GM18861 (cell line): ENCODE results near the gene CDH5.

Experiments used
- ATAC-seq: cut with Tn5 transposase; IDR thresholded peaks from one replicate; pipeline ENCODE4 v1.9.1; 2021; ENCODE audit not compliant: unreplicated experiment

The CDH5 gene

DNA sequence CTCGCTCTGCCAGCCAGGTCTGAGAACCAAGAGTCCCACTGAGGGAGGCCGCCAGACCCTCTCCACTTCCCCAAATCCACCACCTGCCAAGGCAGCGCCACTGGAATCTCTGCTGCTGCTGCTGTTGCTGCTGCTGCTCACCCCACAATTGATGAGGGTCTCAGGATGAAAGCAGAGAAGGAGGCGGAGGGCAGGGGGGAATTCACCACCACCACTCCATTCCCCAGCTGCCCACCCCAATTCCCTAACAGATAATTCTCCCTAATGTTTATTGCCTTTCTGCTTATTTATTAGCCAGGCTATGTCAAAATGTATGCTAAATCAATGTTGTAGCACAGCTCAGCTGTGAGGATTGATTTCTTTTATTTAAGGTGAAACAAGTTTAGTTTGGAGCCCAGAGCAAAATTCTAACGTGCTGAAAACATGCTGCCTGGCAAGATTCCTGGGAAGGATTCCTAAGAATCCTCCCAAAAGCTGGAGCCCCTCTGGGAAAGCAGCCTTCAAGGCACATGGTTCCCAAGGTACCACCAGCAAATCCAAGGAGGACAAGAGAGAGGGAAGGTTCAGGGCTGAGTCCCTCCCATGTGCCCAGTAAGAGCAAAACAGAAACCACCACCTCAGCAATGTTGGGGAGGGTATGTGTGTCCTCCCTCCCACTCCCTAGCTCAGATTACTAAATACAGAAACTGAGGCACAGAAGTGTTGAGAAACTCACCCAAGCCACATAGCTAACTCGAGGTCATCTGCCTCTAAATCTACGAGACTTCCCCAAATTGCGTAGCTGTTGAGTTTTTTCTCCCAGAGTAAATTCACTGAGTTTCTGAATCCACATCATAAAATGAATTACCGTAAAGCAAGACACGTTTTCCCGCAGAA is 12.2 kb upstream of the CDH5 start:
- no peak for ATAC-seq

DNA sequence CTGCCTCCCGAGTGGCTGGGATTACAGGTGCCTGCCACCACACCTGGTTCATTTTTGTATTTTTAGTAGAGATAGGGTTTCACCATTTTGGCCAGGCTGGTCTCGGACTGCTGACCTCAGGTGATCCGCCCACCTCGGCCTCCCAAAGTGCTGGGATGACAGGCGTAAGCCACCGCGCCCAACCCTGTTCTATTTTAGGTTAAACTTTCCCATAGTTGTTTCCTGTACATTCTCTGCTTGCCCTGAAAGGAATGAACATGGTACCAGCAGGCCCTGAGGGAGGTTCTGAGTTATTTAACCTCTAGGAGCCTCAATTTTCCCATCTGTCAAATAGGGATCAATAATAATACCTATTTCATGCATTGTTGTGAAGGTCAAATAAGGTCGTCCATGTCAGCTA is 11.0 kb upstream of the CDH5 start:
- ATAC-seq: no peak

DNA sequence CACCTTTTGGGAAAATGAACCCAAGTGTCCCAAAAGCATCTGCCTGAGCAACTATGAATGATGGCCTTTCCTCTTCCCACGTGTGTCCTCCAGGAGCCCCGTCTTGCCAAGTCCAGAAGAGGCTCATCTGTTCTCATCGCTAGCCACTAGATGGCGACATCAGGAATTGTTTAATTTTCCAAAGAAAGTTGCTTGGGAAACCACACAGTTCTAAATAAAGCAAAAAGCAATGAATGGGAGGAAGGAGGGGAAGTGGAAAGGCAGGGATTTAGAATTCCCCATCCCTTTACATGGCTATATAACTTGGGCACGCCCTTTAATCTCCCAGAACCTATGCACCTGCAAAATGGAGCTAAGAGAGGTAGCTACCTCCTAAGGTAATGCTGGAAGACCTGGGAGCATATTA is 9.0 kb upstream of the CDH5 start:
- no peak for ATAC-seq

DNA sequence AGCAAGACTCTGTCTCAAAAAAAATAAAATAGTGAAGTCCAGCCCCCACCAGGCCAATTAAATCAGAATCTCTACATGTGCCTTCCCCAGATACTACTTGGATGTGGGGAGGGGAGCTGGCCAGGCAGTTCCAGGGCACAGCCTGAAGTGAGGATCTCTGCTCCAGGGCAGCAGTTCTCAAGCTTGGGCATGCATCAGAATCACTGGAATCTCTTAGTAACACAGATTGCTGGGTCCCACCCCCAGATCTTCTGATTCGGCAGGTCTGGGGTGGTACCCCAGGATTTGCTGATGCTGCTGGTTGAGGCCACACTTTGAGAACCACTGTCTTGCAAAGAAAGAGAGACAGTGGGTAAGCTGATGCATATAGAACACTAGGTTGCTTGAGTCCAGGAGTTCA is 8.3 kb upstream of the CDH5 start:
- no peak for ATAC-seq

DNA sequence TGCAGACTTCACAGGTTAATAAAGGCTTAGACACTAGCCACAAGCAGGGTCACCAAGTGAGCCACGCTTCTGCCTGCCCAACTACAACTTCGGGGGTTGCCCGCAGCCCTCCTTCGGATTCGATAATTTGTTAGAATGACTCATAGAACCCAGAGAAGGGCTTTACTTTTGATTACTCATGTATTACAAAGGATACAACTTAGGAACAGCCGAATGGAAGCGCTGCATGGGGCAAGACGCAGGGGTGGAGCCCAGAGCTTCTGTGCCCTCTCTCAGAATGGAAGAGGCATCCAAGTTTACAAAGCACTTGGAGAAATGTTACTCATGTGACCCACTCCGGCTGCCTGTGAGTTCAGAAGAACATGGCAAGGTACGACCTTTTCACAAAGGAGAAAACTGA is 7.5 kb upstream of the CDH5 start:
- ATAC-seq: no peak

DNA sequence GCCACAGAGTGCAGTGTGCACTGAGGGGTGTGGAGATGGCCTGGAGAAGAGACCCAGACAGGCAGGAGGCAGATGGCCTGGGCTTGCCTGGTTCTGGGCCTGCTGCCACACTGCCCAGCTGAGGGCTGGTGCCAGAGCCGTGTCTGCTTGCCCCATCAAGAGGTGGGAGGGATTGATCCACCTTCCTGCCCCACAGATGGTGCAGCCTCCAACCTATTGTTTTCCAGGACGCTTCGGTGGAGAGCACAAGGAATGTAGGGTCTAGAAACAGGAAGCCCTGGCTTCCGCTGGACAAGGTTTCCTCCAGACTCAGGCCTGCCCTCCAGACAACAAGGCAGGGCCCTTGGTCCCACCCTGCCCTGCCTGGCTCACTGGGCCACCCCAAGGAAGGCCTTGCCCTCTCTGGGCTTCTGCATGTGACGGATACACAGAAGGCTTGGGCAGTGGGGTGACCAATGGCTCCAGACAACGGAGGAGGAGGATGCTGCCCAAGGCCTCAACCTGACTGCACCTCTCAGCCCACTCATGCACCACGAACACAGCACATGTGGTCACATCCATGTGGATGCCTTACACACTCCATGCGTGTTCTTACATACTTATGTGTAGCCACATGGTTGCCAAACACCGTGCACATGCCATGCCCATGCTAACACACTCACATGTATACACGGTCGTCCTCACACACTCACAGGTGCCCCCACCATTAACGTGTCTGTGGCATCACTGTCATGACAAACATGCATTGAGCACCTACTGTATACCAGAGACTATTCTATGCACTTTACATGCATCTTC is 6.5 kb upstream of the CDH5 start:
- no peak for ATAC-seq

DNA sequence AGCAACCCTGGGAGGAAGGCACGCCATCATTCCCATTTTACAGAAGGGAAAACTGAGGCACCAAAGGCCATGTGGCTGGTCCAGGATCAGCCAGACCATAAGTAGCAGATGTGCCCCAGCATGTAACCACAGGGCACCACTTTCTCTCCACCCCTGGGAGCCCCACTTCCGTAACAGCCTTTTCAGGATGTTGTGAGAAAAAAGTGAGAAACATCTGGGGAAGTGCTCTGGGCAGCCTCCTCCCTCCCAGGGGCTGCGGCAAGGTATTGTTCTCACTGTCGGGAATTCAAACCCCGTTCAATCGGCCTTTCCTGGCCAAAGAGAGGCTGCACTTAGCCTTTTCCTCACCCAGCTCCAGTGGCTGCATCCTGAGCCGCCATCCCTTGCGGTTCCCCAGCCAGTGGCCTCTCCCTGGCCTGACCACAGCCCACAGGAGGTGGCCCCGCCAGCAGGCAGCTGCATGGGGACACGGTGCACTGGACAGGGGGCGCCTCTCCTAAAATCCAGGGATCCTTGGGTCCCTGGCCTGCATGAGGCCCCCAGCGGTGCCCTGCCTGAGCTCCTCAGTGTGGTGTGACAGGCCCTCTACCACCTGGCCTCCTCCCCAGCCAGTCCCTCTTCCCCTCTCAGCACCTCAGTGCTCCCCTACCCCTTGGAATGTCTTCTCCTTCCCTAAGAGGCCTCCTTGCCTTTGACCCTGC is 5.7 kb upstream of the CDH5 start:
- ATAC-seq: no peak

DNA sequence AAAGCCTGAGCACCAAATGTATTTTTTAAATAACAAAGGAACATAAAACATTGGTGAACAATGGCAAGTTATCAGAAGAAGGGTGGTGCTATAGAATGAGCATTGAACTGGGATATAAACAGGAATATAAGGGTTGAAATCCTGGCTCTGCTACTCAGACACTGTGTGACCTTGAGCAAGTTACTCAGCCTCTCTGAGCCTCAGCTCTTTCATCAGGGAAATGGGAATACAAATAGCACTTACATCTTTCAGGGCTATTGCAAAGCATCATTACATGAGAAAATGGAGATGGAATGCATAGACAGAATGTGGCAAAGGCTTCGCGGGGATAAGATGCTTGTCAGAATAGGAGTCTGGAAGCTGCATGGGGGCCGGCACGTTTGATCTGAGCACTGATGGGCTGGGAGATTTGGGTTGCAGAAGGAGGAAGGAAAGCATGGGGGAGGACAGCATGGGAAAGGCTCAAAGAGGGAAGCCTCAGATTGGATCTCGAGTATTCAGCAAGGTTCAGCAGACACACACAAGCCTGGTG is 4.8 kb upstream of the CDH5 start:
- no peak for ATAC-seq

DNA sequence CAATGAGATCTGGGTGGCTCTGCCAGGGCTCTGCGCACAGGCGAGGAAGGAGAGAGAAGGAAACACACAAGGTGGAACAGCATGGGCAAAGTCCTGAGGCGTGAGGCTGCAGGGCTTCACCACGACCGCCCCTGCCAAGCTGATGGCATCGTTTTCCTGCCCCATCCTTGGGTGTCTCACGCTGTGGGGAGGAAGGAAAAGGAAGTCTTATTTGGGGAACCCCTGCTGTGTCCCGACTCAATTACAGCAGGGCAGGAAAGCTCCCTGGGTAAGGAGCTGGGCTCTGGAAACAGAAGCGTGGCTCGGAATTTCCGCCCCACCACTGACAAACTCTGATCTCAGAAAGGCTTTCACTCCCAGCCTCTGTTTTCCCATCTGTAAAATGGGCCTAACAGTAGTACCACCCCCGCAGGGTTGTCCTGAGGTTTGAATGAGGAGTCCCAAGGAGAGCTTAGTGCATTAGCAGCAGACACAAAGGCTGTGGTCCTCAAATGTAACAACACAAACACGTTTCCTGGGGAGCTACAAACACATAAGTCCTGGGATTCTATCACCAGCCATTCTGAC is 3.2 kb upstream of the CDH5 start:
- no peak for ATAC-seq

DNA sequence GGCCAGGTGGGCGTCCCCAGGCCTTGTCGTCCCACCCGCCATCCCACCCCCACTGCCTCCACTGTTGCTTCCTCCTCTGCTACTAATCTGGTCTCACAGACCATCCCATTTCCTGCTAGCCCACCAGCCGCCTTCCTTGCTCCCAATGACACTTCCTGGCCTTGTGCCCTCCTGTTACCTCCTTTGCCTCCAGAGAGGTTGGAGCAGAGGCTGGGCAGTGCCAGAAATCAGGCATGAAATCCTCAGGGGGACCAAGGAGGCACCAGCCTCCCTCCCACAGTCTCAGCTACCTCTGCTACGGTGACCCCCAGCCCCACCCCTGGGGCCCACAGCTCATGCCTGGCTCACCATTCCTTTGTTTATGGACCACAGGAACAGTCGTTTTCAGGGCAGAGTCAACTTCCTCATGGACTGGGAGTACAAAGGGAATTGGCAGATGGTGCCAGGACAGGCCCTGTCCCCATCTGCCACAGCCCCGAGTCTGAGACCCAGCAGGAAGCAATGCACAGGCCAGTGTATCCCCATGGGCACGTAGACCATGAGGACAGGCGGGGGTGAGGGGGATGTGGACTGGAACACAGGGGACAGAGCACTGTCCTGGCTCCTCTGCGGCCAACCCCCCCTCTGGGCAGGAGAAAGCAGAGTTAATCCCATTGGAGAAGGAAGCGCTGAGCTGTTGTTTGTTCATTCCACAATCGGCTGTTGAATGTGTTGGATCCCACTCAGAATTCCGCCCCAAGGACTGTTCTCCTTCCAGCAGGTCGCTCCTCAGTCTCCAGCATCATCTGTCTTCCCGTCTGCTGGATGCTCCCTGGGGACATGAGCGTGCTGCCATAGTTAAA is 2.2 kb upstream of the CDH5 start:
- ATAC-seq: no peak

DNA sequence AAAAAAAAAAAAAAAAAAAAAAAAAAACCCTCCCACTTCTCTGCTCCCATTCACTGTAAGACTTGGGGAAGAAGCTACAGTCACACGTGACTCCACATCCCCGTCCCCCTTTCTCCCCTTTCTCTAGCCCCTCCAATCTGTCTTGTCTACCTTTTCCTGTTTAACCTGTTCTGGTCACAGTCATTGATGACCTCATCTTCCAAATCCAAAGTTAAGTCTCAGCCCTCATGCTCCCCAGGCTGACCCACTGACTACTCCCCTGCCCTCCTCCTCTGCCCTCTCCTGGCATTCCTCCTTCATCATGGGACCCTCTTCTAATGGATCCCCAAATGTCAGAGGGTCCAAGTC is 1.6 kb upstream of the CDH5 start:
- no peak for ATAC-seq

DNA sequence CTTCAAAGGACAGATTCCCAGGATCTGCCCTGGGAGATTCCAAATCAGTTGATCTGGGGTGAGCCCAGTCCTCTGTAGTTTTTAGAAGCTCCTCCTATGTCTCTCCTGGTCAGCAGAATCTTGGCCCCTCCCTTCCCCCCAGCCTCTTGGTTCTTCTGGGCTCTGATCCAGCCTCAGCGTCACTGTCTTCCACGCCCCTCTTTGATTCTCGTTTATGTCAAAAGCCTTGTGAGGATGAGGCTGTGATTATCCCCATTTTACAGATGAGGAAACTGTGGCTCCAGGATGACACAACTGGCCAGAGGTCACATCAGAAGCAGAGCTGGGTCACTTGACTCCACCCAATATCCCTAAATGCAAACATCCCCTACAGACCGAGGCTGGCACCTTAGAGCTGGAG is 840 bp upstream of the CDH5 start:
- no peak for ATAC-seq

DNA sequence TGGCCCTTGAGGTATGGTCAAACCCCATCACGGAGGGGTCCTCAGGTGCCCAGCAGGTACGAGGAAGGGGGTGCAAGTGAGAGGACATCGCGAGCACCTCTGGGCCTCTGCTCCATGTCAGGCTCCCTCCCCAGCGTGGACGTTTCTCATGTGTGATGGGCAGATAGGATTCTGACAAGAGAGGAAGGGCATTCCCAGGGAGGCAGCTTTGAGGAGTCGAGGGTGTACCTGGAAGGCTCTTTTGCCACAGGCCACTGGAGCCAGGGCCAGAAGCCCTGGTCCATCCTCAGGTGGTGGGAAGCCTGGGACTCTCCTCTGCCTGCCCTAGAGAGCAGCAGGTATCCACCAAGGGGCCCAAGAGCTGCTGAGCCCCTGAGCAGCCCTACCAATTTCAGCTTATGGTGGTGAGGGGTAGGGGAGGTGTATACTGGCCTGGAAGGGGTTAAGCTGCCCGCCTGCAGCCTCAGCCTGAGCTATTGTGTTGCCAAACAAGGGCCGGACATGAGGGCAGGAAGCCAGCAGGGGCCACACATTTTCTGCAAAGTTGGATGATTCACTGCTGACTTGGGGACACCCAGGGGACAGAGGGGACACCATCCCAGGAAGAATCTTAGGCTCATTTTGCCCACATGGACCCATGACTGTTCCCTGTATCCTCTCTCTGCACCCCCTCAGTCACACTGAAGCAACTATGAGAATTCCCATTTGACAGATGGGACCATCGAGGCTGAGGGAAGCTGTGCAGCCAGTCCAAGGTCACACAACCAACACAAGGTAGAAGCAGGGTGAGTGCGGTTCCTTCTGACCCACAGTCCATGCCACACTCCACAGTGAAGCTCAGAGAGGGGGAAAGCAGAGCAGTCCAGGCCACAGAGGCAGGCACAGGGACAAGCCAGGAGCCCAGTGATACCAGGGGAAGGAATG is 1.7 kb downstream of the CDH5 start:
- ATAC-seq: no peak

DNA sequence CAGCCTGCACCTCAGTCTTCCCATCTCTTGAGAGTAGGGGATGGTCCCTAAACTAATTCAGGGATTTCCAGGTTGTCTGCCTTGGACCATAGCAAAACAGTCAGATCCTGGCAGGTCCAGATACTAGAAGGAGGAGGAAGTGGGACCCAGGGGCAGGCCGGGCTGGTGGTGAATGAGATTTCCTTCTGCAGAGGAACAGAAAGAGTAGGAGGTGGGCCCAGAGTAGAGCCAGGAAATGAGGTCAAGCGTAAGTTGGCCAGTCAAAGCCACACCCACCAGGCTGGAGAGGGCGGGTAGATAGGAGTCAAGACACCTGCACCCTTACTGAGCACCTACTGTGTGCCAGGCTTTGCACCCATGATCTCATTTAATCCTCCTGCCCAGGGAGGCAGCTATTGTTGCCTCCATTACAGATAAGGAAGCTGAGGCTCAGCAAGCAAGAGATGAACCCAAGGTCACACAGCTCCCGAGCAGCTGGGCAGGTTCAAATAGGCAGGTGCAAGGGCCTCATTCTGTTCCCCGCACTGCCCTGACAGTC is 2.6 kb downstream of the CDH5 start:
- no peak for ATAC-seq

DNA sequence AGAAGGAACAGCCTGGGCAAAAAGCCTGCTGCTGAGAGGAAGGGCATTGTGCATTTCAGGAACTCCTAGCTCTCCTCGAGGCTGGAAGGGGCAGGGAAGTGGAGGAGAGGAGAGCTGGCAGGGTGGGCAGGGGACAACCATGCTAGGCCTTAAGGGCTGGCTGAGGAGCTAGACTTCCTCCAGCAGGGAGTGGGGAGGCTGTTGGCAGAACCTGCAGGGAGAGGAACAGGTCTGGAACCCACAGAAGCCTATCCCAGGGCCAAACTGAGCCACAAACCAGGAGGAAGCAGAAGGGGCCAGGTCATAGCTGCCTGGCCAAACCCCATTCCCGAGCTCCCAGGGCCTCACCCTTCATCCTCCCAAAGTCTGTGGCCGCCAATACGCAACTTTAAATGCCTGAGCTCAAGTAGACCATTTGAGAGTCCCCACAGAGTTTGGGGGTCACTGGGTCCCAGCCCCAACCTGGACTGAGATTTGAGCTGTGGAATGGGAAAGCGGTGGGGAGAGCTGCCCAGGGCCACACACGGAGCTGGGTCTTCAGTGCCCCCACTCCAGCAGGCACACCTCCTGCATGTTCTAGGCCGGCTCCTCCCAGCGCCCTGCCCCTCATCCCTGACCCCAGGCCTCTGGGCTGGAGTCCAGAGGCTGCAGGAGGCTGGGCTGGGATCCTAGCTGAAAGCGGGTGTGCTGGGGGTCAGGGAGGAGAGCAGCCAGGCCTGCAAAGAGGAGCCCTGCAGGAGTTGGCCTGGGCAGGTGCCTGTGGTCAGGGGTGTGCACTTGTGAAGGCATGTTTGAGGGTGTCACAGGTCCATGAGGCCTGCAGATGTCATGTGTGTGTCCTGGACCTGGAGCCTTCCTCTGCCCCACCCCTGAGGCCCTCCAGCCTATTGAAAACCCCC is 4.5 kb downstream of the CDH5 start:
- no peak for ATAC-seq

DNA sequence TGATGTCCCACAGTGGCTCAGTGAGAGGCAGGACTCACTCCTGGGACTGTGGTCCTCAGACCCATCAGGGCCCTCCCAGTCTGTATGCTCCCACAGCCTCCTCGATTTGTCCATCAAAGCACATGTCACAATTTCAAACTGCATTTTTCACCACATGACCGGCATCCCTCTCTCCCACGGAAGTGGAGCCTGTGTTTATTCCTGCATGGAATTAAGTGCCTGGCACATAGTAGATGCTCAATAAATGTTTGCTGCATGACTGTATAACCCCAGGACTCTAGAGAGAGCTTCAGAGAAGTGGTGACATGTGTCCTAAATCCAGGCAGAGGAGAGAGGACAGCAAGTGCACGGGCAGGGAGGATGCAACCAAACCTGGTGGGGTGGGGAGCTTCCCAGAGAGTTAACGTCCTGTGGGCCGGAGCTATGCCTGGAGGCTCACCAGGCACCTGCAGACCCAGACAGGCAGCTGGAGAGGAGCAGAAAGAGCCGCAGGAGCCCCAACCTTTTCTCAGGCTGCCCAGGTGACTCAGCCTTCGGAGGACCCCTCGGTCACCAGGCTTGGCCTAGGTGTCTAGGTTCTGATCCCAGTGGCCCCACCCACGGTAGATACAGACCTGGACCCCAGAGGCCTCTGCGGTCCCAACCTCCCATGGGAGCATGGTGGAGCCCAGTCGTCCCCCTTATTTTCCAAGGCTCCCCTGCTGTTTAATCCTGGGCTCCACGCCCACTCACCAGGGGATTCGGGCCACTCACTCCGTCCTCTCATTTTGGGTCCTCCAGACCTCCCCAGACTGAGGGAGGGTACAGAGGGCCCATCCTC is 5.8 kb downstream of the CDH5 start:
- ATAC-seq: no peak

DNA sequence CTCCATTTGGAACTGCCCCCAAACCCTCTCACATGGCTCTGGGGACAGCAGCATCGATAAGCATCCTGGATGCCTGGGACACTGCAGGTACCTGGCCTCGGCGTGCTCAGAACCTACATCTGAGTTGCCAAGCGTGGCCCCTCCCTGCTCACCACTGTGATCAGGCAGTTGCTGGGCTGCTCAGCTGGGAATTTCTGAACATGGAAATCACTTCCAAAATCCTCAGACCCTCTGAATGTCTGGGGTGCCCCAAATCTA is 6.3 kb downstream of the CDH5 start:
- ATAC-seq: no peak
